ENCODE results near the gene C16orf54. TPM values are rescaled to one million over a fixed set of nuclear protein-coding genes. Genes with fewer than 3 reads are reported as not detected.

The C16orf54 gene
- total and polyA plus RNA-seq, 2 of the 4 experiments (the other 2 are of a cell fraction) = not detected

- intact Hi-C loops (cut with micrococcal nuclease) = no loop called here
- Histone ChIP-seq H3K56ac (ENCODE audit: extremely low read depth, insufficient read depth, low read length) (no peak overlapping the region), H3K4ac (ENCODE audit: low read depth, low read length) (no peak overlapping the region), H4K20me1 (ENCODE audit: insufficient read depth, low read length) (no peaks in the 10 kb centered on the region), H2BK120ac (ENCODE audit: low read depth, low read length) (no peak overlapping the region), H3K4me2 (ENCODE audit: low read depth, low read length) (no peak overlapping the region), H3K18ac (ENCODE audit: low read depth, low read length) (no peak overlapping the region), H2BK20ac (ENCODE audit: low read depth, low read length) (no peak overlapping the region), H2AK9ac (replicated peaks; ENCODE audit: low read depth, low read length, poor library complexity) (no peak overlapping the region), H2AFZ (replicated peaks; ENCODE audit: low read length, poor library complexity) (no peak overlapping the region), H3K79me1 (ENCODE audit: low read depth in 1 of 2, low read length in 2 of 2) (no peaks in the 10 kb centered on the region), H3K36me3 (ENCODE audit: control insufficient read depth, insufficient read depth, low read length) (no peaks in the 10 kb centered on the region), H3K4me3 (ENCODE audit: insufficient read depth, low read depth, low read length) (no peak overlapping the region), H4K8ac (ENCODE audit: low read depth in 2 of 2, low read length in 2 of 2) (no peak overlapping the region), H2BK5ac (ENCODE audit: low read depth, low read length, poor library complexity, severe bottlenecking) (no peak overlapping the region), H2BK15ac (ENCODE audit: low read depth, low read length) (no peak overlapping the region), H3K9ac (ENCODE audit: low read depth, low read length) (no peak overlapping the region), H3K27me3 (ENCODE audit: control insufficient read depth, insufficient read depth, low read length) (peaks cover 2% of the 10 kb centered on the region), H4K91ac (ENCODE audit: insufficient read depth, low read depth, low read length) (no peak overlapping the region), H2AK5ac (ENCODE audit: low read depth, low read length) (no peak overlapping the region), H3K23ac (ENCODE audit: low read depth, low read length) (no peak overlapping the region), H3K4me1 (ENCODE audit: control insufficient read depth, insufficient read depth, low read length) (no peaks in the 10 kb centered on the region), H3K27ac (ENCODE audit: insufficient read depth, low read length) (no peak overlapping the region), H3K14ac (replicated peaks; ENCODE audit: low read depth, low read length) (no peak overlapping the region), H3K9me1 (ENCODE audit: insufficient read depth, low read length) (no peaks in the 10 kb centered on the region), H4K5ac (ENCODE audit: low read depth, low read length) (no peak overlapping the region), H3K9me3 (ENCODE audit: control insufficient read depth, insufficient read depth, low read length) (no peaks in the 10 kb centered on the region)
- DNase-seq (no peak), ATAC-seq (ENCODE audit: low read depth) (no peak)
- ChIA-PET POLR2A (ENCODE audit: unreplicated experiment) (no interaction called here), CTCF (interaction anchor here (0.7 kb wide), 1 partner anchor 18 kb away, joined by 3 read pairs; no protein-coding TSS in a partner anchor)
- in situ Hi-C loops (cut with MboI; ENCODE audit: low sequenced_read_pairs) = no loop called here
- TF ChIP-seq CEBPB (IDR thresholded peaks at IDR 0.05; ENCODE audit: low read depth, low read length) (no peak), USF2 (IDR thresholded peaks at IDR 0.05; ENCODE audit: low read depth, low read length) (no peak)
- WGBS, 2 experiments (ENCODE audit: extremely low coverage in 2 of 2, insufficient read length in 1 of 2) = 57% methylated on average over 1 of the region's 4 CpGs; no CpG with 5 or more reads in 1 of the 2 experiments
- dilution Hi-C loops (cut with HindIII; ENCODE audit: low sequenced_read_pairs, unreplicated experiment) = no loop called here
- BruUV-seq (replicated peaks) = no TSS peak
Measured at GRCh38 chr16:29719063-29719462, 26.7 kb downstream of the C16orf54 start.

All from IMR-90 (cell line).